T-helper 17 cell (primary cell): ENCODE measurements around the gene LSM8. TPM values are rescaled to one million over a fixed set of nuclear protein-coding genes. Genes with fewer than 3 reads are reported as not detected.
A peak's percentile ranks its signal among the peaks of the same experiment; 100 is the strongest.
"Not testable (repeated sequence)": the region's sequence is repeated elsewhere in the genome, so short reads cannot be mapped to it uniquely, and the experiment has no call there.

Experiments used
- ATAC-seq: fragments of 150-1000 bp; cut with Tn5 transposase; 2 replicates; pipeline ENCODE4 v1.10.0; 2021; ENCODE audit warnings: mild to moderate bottlenecking, moderate library complexity
- DNase-seq, 3 donors: peaks; one replicate each; pipeline versions ENCODE4 v3.0.0 to v3.0.0-alpha.2; 2020 to 2021
- H3K9me3 ChIP-seq: one replicate; pipeline ENCODE4 v1.7.0; 2013; ENCODE audit warnings: low read length, mild to moderate bottlenecking; ENCODE audit not compliant: control insufficient read depth, poor library complexity, severe bottlenecking
- H3K27ac Mint-ChIP-seq: one replicate; pipeline ENCODE4 v1.8.0; 2022; ENCODE audit warnings: mild to moderate bottlenecking, moderate library complexity, mixed read lengths
- H3K27me3 Mint-ChIP-seq: one replicate; pipeline ENCODE4 v1.8.0; 2022; ENCODE audit warnings: mixed read lengths
- H3K36me3 Mint-ChIP-seq: one replicate; pipeline ENCODE4 v1.8.0; 2022; ENCODE audit warnings: low read depth, mixed read lengths
- H3K4me1 Mint-ChIP-seq: one replicate; pipeline ENCODE4 v1.8.0; 2022; ENCODE audit warnings: mild to moderate bottlenecking, mixed read lengths
- H3K4me3 Mint-ChIP-seq: one replicate; pipeline ENCODE4 v1.8.0; 2022; ENCODE audit warnings: mild to moderate bottlenecking, moderate library complexity, mixed read lengths
- total RNA-seq, 4 donors: library from RNA in 2 of 4; stranded (reverse) in 2 of 4; gene quantifications; one replicate each; pipeline ENCODE4 v1.2.3 and lab custom pipeline; 2022 to 2026

Gene LSM8
- 10 to 100 TPM; 40.2 to 41.7 TPM for total RNA-seq
- total RNA-seq (lab: John Stamatoyannopoulos, UW): 64.0 to 127 reads per million in 2 donors

- Mint-ChIP-seq H3K27ac (peak within 1 kb of the TSS; percentile 97), H3K4me1 (peaks cover 26% of the 10 kb centered on the region), H3K4me3 (peak within 1 kb of the TSS; percentile 96), H3K36me3 (peaks cover 6% of the 10 kb centered on the region), H3K27me3 (no peaks in the 10 kb centered on the region)
- DNase-seq (peak; percentile 90 to 95 (median 94)), ATAC-seq (peak; percentile 98)
- H3K9me3 ChIP-seq: no peaks in the 10 kb centered on the region
Measured at GRCh38 chr7:118183786-118184564, at the start of gene LSM8. LSM8 (plus strand) TSS chr7:118184164; CDS start chr7:118184224, 60 bp downstream.

- not testable (repeated sequence) for H3K36me3 Mint-ChIP-seq, H3K9me3 ChIP-seq, H3K27ac Mint-ChIP-seq, ATAC-seq, H3K4me3 Mint-ChIP-seq, H3K4me1 Mint-ChIP-seq, H3K27me3 Mint-ChIP-seq, DNase-seq
Measured at GRCh38 chr7:118134420-118134819, 49.5 kb upstream of the LSM8 start.

- Mint-ChIP-seq H3K4me1 (peaks cover 2% of the 10 kb centered on the region), H3K27me3 (peaks cover 9% of the 10 kb centered on the region), H3K36me3 (no peaks in the 10 kb centered on the region), H3K4me3 (no peak overlapping the region), H3K27ac (no peak overlapping the region)
- no peak for DNase-seq
- H3K9me3 ChIP-seq: no peaks in the 10 kb centered on the region
- ATAC-seq: no peak
Measured at GRCh38 chr7:118140468-118140867, 43.5 kb upstream of the LSM8 start.

DNA sequence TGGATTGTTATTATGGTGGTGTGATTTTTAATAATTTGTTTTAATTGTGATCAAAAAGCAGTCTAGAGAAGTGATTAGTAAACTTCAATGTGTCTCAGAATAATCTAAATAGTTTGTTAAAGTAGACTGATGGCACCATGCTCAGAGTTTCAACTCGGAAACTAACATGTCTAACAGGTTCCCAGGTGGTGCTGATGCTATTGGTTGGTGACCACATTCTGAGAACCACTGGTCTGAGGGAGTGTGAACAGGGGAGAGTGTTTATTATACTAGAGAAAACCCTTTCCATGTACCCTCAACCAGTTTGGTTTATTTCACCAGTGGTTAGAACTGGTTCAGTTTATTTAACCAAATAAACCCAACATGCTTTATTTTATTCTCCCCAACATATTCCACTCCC, 42.0 kb upstream of the LSM8 start:
- no peak overlapping the region for H3K27ac Mint-ChIP-seq
- H3K4me1 Mint-ChIP-seq: peaks cover 2% of the 10 kb centered on the region
- ATAC-seq (no peak), DNase-seq (no peak)
- H3K36me3 Mint-ChIP-seq: no peaks in the 10 kb centered on the region
- H3K27me3 Mint-ChIP-seq: peaks cover 9% of the 10 kb centered on the region
- H3K9me3 ChIP-seq: no peaks in the 10 kb centered on the region
- no peak overlapping the region for H3K4me3 Mint-ChIP-seq

- H3K36me3 Mint-ChIP-seq: peaks cover 5% of the 10 kb centered on the region
Measured at GRCh38 chr7:118148930-118149329, 35.0 kb upstream of the LSM8 start.

DNA sequence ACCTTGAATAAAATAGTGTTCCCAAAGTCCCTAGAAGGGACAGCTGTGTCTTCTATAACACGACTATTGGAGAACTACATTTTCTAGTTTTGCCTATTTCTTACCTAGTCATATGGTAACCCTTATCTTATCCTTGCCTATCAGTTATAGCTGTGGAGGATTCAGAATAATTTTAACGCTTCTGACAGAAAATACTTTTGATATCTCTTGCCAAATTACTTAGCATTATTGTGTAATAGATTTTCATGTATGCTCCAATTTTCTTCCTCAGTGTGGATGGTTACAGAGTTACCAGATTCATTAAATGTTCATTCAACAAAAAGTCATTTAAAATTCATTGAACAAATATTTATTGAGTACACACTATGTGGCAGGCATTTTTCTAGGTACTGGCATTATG, 34.6 kb upstream of the LSM8 start:
- H3K9me3 ChIP-seq: no peaks in the 10 kb centered on the region
- ATAC-seq: no peak
- DNase-seq: no peak
- Mint-ChIP-seq H3K27me3 (peaks cover 37% of the 10 kb centered on the region), H3K36me3 (peaks cover 5% of the 10 kb centered on the region), H3K4me3 (no peak overlapping the region), H3K27ac (peak overlapping the region; percentile 27), H3K4me1 (peaks cover 7% of the 10 kb centered on the region)

More at GRCh38 chr7:118148930-118149329, 35.0 kb upstream of the LSM8 start:
- ATAC-seq (no peak), DNase-seq (no peak)
- Mint-ChIP-seq H3K27ac (peak overlapping the region; percentile 27), H3K27me3 (peaks cover 33% of the 10 kb centered on the region), H3K4me1 (peaks cover 6% of the 10 kb centered on the region), H3K4me3 (no peak overlapping the region)
- H3K9me3 ChIP-seq: no peaks in the 10 kb centered on the region

DNA sequence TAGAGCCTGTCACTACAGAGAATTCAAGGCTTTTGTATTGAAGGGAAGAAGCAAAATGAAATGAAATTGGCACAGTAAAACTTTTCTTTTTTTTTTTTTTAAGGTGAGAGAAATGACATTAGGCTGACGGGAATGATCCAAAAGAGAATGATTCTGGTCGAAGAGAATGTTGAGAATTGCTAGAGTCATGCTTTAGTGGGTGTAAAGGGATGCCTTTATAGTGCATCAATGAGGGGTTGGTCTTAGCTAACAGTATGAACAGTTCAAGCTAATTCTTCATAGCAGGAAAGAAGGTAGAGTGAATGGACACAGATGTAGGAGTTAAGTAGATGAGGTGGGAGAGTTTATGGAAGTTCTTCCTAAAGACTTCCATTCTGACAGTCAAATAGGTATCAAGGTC, 32.3 kb upstream of the LSM8 start:
- H3K4me1 Mint-ChIP-seq: peaks cover 10% of the 10 kb centered on the region
- peaks cover 11% of the 10 kb centered on the region for H3K36me3 Mint-ChIP-seq
- DNase-seq (no peak), ATAC-seq (no peak)
- H3K9me3 ChIP-seq: no peaks in the 10 kb centered on the region
- H3K27me3 Mint-ChIP-seq: peaks cover 51% of the 10 kb centered on the region
- no peak overlapping the region for H3K4me3 Mint-ChIP-seq
- H3K27ac Mint-ChIP-seq: no peak overlapping the region

- DNase-seq (no peak), ATAC-seq (no peak)
- Mint-ChIP-seq H3K4me3 (no peak overlapping the region), H3K27me3 (peaks cover 51% of the 10 kb centered on the region), H3K36me3 (peaks cover 11% of the 10 kb centered on the region), H3K4me1 (peaks cover 10% of the 10 kb centered on the region), H3K27ac (no peak overlapping the region)
- H3K9me3 ChIP-seq: no peaks in the 10 kb centered on the region
Measured at GRCh38 chr7:118152149-118152548, 31.8 kb upstream of the LSM8 start.

DNA sequence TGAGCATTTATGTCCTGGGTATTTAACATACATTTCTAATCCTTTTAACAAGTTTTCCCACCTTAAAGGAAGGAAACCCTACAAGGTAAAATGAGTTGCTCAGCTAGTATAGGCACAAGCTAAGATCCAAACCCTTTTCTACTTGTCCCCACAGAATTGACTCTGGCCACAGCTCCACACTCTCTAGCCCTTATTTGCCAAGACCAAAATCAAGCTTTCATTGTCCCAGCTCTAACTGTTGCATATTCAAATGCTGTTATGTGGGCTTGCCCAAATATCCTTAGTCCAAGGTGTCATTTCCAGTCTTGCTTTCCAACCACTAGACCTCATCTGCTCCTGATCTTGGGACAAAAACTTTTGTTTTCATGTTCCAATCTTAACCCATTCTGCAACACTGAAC, 31.3 kb upstream of the LSM8 start:
- H3K4me1 Mint-ChIP-seq: peaks cover 10% of the 10 kb centered on the region
- ATAC-seq: no peak
- peaks cover 51% of the 10 kb centered on the region for H3K27me3 Mint-ChIP-seq
- H3K36me3 Mint-ChIP-seq: peaks cover 11% of the 10 kb centered on the region
- no peak overlapping the region for H3K4me3 Mint-ChIP-seq
- DNase-seq: no peak
- H3K9me3 ChIP-seq: no peaks in the 10 kb centered on the region
- H3K27ac Mint-ChIP-seq: no peak overlapping the region

DNA sequence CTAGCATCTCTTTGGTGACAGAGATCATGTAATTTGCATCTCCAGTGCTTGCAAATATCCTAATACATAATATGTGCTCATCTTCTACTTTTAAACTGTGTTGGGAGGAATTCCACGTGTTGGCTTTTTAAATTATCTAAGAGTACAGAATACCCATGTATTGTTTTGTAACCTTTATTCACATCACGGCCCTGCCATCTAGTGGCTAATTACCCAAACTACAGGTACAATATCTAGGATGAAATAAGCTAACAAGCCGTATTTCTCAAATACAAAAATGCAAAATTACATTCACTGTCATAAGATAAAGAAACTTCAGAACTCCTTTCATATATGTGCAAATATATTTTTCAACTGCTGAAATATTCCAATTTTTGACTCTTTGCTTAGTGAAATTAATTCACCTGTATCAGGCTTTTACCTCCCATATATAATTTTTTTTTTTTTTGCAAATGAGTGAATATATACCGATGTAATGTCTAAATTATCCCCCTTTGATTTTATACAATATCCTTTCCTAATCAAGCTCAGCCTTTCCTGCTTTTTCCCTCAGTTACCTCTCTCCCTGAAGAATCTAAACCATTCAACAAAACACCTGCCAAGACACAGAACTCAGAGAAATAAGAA, 30.3 kb upstream of the LSM8 start:
- Mint-ChIP-seq H3K27me3 (peaks cover 51% of the 10 kb centered on the region), H3K36me3 (peaks cover 11% of the 10 kb centered on the region), H3K27ac (no peak overlapping the region), H3K4me1 (peaks cover 10% of the 10 kb centered on the region), H3K4me3 (no peak overlapping the region)
- DNase-seq (peak in 1 of 3 donors; percentile 13), ATAC-seq (peak; percentile 70)
- no peaks in the 10 kb centered on the region for H3K9me3 ChIP-seq

DNA sequence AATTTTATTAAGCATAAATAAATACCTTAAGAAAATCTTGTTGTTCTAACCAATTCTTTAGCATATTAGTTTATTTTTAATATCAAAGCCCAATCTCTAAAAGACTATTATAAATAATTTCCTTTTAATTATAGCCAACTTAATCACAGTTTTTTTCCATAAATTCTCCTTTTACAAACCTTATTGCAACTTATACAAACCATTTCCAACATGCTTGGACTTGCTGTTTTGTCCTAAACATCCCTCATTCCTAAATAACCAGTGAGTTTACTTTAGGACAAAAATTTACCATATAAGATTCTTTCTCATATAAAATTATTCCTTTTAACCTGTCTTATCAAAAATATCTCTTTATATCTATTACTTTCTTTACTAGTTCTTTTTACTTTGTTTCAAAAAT, 25.2 kb upstream of the LSM8 start:
- H3K27me3 Mint-ChIP-seq: peaks cover 25% of the 10 kb centered on the region
- ATAC-seq (no peak), DNase-seq (no peak)
- H3K27ac Mint-ChIP-seq: no peak overlapping the region
- H3K36me3 Mint-ChIP-seq: peaks cover 6% of the 10 kb centered on the region
- H3K9me3 ChIP-seq: no peaks in the 10 kb centered on the region
- H3K4me3 Mint-ChIP-seq: no peak overlapping the region
- peaks cover 5% of the 10 kb centered on the region for H3K4me1 Mint-ChIP-seq

DNA sequence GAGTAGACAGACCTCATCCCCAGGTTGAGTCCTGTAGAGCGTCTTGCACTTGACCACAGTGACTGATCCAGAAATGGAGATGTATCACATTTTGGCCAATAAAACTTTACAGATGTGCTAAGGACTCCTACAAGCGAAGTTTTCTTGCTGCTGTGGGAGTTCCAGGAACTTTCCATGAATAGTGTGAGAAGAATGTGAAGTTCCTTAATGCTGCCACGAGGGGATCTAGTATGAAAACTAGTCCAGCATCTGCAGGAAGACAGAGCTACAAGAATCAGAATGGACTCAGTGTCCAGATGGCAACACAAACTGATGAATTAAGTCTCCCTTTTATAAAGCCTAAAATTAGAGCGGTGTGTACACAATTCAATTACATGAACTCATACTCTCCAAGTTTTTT, 14.8 kb upstream of the LSM8 start:
- Mint-ChIP-seq H3K4me3 (no peak overlapping the region), H3K36me3 (no peaks in the 10 kb centered on the region), H3K4me1 (no peaks in the 10 kb centered on the region), H3K27ac (no peak overlapping the region), H3K27me3 (peaks cover 29% of the 10 kb centered on the region)
- ATAC-seq (no peak), DNase-seq (no peak)
- no peaks in the 10 kb centered on the region for H3K9me3 ChIP-seq

GRCh38 chr7:118175740-118176139, 8.2 kb upstream of the LSM8 start:
- no peak for DNase-seq
- H3K27ac Mint-ChIP-seq: no peak overlapping the region
- H3K4me1 Mint-ChIP-seq: peaks cover 2% of the 10 kb centered on the region
- peaks cover 20% of the 10 kb centered on the region for H3K27me3 Mint-ChIP-seq
- H3K4me3 Mint-ChIP-seq: no peak overlapping the region
- no peak for ATAC-seq
- H3K9me3 ChIP-seq: no peaks in the 10 kb centered on the region
- no peaks in the 10 kb centered on the region for H3K36me3 Mint-ChIP-seq

DNA sequence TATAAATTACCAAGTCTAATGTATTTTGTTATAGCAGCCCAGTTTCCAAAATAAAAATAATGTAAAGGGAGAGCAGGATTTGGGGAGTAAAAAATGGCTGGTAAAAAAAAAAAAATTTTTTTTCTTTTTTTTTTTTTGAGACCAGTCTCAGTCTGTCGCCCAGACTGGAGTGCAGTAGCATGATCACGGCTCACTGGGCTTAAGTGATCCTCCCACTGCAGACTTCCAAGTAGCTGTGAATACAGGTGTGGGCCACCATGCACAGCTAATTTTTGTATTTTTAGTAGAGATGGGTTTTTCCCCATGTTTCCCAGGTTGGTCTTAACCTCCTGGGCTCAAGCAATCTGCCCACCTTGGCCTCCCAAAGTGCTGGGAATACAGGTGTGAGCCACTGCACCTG, 4.8 kb upstream of the LSM8 start:
- Mint-ChIP-seq H3K4me1 (peaks cover 7% of the 10 kb centered on the region), H3K27me3 (peaks cover 3% of the 10 kb centered on the region), H3K27ac (no peak overlapping the region), H3K36me3 (peaks cover 3% of the 10 kb centered on the region), H3K4me3 (no peak overlapping the region)
- H3K9me3 ChIP-seq: no peaks in the 10 kb centered on the region
- no peak for ATAC-seq
- no peak for DNase-seq
